Activated CD4-positive, CD25-positive, alpha-beta regulatory T cell (primary cell): ENCODE results near the gene FOXP1.

Source experiments
- DNase-seq, 4 experiments: peaks; one replicate each; lab custom pipeline; 2025; lab: John Stamatoyannopoulos, UW

Gene FOXP1

DNA sequence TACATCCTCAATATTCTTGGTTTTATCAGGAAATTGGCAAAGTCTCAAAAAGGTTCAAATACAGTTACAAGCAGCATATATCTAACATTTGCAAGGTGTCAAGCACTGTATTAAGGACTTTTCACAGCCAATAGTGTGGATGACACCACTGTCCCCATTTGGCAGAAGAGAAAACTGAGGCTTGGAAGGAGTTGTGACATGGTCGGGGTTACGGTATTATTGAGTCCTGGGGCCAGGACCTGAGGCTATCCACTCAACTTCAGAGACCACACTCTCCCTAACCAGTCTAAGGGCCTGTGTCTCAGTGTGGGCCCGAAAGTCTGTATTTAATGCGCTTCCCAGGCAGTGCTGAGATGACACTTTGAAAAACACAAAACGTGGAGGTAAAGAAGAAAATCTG, 99.1 kb downstream of the FOXP1 start:
- DNase-seq, result no peak

DNA sequence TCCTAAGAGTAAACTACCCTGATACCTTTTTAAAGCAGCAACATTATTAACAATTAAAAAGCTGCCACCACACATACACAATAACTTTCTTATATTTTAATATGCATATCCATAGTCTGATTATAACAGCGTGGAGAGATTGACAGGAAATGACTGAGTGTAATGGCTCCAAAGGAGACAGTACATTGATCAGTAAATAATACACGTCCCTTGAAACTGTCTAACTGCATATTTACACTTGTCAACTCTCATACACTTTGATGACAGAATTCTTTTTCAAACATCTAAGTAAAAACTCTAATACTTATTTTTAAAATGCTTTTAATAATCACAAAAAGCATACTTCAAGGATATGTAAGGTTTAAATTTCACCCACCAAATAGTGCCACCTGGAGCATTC, 99.5 kb downstream of the FOXP1 start:
- no peak for DNase-seq

DNA sequence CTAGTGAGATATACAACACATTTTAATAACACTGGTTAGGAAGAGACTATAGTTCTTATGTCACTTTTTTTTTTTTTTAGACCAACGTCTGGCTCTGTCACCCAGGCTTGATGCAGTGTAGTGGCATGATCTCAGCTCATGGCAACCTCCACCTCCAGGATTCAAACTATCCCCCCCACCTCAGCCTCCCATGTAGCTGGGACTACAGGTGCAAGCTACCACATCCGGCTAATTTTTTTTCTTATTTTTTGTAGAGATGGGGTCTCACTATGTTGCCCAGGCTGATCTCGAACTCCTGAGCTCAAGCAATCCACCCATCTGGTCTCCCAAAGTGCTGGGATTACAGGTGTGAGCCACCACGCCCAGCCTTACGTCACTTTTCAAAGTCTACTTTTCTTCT, 100.8 kb downstream of the FOXP1 start:
- no peak for DNase-seq

DNA sequence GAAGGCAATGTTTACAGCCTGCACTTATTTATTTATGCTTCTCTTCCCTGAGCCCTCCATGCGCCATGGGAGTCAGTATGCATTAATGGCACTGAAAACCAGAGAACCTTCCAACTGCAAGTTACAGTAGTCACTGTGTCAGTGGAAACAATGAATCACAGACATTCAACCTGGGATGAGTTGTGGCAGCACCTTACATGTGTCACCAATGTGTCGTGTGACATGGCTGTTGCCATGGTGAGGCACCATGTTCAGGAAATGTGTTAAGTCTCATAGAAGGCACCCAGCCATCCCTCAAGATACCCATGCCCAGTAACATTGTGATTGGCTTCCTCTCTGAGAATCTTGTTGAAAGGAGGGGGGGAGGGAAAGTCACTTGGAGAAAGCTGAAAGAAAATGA, 105.0 kb downstream of the FOXP1 start:
- peak; percentile 12 to 28 (median 18) for DNase-seq

DNA sequence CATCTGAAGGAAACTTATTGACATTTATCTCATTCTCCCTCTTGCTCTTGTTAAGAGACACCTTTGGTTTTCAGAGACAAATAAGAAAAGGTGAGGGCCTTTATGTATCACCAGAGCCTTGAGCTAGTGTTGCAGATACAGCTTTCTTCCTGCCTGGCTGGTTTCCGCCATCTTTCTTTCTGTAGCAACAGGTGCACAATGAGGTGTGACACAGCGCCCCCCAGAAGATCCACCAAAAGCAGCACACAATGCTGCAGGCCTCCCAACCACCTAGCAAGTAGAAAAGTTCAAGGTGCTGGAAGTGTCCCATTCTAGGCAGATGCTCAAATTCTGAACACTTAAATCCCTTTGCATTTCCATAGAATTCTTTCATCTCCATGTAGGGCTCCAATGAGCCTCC, 106.6 kb downstream of the FOXP1 start:
- no peak for DNase-seq

DNA sequence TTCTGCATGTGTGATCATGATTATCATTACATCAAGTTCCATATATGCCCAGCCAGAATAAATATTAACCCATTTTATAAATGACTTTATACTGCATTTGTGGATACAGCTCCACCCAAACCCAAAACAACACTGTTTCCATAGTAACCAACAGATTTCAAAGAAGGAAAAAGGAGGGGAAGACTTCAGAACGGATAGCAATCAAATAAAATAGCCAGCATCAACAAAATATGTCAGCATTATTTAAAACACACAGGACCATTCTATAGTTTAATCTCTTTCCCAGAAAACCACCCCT, 114.4 kb downstream of the FOXP1 start:
- DNase-seq, result no peak

DNA sequence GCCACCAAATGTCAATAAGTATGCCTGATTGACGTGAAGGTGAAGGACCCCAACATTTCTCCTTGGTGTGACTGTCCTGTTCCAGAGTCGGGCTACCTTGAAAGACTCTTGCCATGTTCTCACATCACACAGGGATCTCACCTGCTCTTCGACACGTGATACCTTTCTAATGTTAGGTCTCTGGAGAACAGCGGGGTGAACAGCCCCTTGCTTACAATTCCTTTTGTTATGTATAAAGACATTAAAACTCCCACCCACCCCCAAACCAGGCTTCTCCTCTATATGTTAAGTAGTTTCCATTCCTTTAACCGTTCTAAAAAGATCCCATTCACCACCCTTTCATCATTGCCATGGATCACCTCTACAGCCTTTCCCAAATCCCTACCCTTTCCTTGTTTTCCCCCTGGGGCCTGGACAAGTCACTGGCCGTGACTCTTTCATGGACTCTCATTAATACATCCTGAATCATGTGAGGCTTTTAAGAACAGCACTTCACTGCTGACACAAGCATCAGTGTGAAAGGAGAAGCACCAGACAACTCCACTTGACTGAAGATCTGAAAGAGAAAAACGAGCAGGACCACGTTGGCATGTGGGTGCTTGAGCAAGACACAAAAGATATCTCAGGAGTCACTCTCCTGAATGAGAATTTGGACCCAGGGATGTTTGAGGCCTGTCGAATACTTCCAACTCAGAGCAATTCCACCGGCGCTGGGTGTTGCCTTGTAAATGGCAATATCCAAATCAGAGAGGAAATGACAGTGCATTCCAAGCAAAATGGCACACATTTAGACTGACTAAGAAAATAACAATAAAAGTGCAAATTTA, 115.0 kb downstream of the FOXP1 start:
- no peak for DNase-seq

DNA sequence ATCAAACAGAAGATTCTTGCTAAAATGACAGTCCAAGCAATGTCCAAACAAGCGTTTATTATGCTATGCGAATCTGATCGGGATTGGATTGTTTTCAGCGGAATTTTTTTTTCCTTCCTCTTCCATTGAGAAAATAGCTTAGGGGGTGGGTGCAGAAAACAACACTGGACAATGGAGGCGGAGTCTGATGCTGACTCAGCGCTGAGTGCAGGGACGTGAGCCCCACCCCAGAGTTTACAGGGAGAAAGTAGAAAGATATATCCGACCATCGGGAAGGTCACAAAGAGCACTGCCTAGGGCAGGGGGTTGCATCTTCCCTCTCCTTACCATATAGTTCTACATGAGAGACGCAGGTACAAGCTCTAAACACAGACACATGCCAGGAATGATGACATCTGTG, 117.0 kb downstream of the FOXP1 start:
- no peak for DNase-seq

DNA sequence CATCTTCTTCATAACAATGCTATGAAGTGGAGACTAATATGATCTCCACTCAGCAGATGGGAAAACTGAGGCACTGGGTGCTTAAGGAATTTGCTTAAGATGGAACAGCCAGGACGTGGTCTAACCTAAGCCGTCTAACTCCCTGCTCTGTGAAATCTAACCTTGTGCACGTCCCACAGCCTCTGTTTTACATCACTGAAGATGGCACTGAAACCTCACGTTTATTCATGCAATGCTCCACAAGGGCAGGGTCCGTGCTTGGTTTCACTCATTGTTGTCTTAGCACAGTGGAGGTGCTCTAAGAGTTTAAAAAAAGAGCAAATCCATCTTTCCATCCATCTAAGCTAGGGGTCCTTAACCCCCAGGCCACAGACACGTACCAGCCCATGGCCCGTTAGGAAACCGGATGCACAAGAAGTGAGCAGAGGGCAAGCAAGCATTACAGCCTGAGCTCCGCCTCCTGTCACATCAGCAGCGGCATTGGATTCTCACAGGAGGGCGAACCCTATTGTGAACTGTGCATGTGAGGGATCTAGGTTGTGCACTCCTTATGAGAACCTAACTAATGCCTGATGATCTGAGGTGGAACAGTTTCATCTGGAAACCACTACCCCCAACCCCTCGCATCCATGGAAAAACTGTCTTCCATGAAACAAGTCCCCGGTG, 118.0 kb downstream of the FOXP1 start:
- no peak for DNase-seq

DNA sequence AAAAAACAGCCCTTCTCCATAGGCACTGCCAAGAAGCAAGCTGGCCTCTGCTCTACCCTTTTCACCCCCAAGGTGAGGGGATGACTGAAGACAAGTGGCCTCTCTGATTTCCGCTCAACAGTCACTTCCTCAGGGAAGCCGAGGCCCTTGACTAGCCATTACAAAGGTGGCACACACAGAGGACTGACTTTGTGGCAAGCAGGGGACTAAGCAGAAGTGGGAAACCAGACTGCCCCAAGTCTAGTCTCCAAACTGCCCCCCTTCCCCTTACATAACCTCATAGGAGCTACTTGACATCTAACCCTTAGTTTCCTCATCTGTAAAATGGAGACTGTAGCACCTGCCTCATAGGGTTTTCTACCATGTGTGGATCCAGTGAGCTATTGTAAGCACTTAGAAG, 118.9 kb downstream of the FOXP1 start:
- DNase-seq, result no peak

DNA sequence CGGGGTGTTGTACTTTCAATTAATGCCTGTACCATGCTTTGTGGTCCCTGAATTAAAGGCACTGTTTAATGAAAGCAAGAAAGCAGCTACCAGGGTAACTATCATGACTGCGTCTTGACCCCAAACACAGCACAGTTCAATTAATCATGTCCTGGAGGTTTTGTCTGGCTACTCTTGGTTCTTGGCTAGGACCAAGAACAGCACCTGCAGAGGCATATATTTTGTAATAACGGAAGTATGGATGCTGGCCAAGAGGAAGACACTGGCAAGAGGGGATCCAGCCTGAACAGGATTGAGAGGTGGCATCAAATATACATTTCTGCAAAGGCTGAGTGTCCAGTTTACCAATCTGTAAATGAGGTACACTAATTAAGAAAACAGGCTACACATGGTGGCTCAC, 119.9 kb downstream of the FOXP1 start:
- DNase-seq, result no peak

DNA sequence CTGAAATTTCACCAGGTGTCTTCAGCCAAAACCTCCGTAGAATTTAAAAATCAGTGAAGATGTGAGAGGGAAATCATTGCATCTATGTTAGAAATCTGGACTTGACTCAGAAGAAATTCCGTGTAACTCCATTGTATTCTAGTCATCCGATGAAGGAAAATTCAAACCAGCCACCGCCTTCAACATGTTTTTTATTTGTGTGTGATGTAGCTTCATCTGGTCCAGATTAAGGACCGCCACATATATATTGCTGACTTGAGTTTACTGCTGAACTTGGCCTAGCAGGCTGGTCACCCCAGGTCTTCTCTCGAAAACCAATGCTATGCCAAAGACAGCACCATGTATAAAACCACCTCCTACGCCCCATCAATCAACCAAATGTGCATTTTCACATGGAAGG, 120.9 kb downstream of the FOXP1 start:
- DNase-seq, result no peak

DNA sequence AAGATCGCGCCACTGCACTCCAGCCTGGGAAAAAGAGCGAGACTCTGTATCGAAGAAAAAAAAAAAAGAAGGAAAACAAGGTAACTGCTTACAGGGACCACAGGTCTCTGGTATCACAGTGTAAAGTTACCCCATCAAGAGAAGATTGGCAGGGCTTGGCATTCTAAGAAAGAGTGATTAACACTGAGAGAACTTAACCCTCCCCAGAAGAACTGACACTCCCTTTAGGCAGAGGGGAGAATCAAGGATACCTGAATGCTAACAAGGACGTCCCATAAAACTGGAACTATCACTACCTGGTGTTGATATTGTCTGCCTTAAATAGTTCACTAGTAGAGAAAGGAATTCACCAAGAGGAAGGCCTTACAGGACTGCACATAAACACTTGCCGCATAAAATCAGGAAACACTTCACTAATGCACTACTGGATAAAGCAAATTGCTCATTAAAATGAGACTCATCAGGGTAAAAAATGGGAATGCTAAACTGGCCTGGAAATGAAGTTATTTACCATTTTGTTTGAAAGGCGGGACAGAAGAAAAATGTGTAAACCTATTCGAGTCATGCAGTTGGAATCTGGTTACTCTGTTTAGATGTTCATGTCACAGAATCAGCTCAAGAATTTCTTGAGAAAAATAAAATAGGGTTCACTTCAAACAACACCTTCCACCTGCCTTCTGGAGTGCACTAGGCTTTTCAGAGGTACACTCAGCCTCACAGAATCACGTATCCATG, 121.6 kb downstream of the FOXP1 start:
- DNase-seq, result no peak

DNA sequence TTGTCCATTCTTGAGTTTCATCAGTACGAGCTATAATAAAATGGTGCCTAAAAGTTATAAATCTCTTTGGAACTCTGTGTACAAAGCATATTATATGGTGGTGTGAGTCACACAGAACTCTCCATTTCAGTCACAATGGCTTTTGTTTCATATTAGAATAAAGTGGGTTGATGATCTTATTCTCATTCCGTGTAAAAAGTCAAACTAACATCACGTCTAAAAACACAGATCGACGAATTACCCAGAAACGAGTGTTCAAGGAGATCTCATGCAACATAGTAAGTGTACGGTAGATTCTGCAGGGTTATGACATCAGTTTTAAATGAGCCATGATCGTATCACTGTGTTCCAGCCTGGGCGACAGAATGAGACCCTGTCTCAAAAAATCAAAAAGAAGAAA, 122.4 kb downstream of the FOXP1 start:
- peak in 1 of 4 experiments; percentile 9 for DNase-seq

DNA sequence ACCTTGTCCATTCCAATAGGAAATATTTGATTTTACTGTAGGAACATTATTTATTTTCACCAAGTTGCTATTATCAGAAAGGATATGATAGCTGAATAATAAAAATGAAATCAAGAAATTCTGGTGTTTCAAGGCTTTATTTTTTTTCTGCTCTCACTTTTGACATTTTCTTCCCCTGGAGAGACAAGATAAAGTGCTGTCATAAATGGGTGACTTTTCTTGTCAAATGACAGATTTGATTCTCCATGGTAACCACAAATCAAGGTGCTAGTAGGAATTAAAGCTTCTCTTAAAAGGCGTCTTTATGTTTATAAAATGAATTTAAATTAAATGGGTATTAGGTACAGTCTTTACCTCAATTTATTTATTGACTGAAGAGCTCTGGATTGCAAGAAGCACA, 124.6 kb downstream of the FOXP1 start:
- no peak for DNase-seq

DNA sequence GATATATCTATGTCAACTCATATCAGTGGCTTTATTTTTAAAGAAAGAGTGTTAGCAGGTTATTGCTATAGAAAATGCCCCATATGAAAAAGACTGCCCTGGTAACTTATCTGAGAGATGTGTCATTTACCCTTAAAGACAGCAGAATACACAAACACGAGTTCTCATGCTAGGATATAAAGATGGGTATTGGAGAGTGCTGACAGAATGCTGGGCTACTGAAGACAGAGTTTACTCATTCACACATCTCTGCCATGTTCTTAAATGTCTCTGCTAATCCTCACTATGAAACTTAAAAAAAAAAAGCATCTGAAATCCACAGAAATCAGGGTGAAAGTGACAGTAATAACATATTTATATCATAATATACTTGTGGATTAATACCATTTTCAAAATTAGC, 126.7 kb downstream of the FOXP1 start:
- DNase-seq, result no peak

DNA sequence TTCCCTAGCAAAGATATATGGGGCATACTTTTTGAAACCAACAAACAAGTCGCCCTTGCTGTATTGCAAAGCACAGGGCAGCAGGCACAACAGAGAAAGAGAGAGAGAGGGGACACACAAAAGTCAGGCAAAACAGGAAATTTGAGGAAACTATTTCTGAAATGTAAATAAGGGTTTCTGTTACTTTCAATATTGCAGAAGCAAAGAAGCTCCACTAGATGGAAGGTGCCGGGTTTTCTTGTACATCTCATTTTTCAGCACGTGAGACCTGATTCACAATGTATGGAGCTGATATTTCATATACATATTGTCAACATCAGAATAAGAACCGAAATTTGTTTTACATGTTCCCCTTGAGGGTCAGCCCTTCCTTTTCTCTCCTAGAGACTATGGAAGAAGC, 127.4 kb downstream of the FOXP1 start:
- no peak for DNase-seq

DNA sequence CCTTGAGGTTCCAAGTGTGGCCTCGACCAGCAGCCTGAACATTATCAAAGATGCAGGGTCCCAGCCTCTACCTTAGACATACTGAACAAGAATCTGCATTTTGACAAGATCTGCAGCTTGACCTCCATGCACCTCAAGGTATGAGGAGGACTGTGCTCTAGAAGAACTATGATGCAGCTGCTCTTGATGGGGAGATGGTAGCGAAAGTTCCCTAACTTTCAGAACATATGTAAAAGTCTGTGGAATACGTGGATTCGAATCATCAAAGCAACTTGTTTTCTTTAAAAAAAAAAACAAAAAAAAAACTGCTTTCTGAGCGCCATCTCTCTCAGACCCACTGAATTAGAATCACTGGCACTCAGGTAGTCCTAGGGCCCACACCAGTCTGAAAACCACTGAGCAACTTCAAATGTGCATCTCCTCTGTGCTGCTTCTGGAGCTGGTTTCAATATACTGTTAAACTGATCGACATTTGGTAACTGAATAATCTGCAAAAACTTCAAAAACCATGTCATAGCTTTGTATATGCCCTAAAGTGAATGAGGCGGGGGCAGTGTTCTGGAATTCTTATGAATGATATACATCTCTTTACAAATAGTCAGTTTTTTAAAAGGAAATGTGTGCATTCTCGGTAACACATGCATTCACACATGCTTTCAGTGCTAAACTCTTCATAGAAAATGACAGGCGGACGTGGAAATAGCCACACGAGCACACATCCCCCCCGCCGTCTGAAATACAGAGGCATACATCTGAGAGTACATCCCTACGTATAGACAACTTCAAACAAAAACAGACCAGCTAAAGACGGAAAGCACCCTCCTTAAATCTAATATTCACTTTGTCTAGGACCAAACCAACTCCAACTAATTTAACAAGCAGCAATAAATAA, 128.8 kb downstream of the FOXP1 start:
- DNase-seq, result peak in 1 of 4 experiments; percentile 21

DNA sequence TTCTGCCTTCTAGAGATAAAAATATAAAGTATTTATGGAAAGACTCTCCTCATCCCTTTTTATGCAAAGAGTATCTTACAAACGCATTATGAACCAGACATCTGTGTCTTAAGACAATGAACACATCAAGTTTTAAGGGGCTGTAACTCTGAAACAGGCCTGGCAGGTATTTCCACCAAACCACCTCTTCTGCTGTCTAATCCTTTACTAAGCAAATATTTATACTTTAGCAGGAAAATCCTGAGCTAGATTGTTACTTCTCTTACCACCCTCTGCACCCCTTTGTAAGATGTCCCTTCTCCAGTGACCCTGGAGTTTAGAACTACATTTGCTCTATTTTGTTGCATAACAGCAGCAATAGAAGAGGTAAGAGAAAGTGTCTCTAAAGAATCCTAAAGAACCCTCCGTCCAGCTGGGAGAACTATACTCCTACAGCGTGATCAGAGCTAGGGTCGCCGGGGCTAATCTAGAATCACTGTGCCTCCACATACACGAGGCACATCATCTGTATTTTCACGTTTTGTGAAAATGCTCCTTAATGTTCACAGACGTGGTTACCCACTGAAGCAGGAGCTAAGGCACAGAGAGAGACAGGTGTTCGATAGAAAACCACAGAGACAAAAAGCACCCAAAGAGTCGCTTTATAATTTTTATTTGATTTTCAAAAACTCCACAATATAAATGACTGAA, 129.6 kb downstream of the FOXP1 start:
- DNase-seq, result no peak

DNA sequence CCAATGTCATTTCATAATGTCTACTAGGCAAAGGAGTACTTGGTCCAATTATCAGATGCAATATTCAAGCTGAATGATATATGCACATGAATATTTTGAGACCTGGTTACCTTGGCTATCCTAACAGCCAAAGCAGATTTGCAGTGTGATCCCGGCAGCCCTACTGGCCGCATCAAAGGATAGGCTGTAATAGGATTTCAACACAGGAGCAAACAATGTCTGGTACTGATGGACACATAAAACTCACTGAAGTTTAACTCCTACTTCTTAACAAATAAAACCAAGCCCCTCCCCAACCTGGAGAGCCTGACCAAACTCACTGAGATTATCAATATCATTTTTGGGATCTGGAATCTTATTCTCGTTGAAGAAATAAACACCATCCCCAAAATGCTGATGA, 130.2 kb downstream of the FOXP1 start:
- no peak for DNase-seq

DNA sequence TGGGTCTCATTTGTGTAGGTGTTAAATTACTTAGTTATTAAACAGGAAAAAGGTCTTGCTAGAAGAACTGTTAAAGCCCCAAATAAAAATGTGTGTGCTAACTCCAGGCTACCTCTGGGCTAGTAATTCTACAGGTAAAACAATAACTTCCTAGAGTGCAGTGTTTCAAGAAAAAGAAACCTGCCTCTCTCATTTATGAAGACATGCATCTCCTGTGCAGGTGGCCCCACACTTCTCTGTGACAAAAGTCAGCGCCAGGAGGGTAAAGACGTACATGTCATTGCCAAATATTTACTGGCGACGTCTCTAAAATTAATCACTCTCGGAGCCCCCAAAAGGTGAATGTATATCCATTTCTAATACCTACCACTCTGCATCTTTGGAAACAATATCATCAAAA, 131.7 kb downstream of the FOXP1 start:
- no peak for DNase-seq

DNA sequence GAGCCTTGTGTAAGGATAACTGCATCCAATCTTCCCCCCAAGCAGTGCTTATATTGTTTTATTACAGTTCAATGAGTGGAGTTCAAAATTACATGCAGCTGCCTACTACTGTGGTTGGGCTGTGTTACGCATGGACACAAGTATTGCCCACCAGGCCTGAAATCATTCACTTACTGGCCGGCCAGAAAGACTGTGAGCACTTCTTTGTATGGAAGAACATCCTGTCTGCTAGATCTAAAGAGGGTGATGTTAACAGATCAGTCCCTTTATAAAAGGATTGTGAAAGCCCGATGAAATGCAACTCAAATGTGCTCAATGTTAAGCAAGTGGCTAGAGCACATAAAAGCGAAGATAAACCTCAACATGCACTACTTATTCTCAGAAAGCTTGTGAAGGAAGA, 132.5 kb downstream of the FOXP1 start:
- no peak for DNase-seq
